Epithelial cell of proximal tubule (primary cell): ENCODE results near the gene CUBN. TPM values are rescaled to one million over a fixed set of nuclear protein-coding genes. Genes with fewer than 3 reads are reported as not detected.
A peak's percentile ranks its signal among the peaks of the same experiment; 100 is the strongest.

Experiments
- DNase-seq: peaks from one replicate; pipeline ENCODE4 v3.0.0-alpha.2; 2011; ENCODE audit warnings: low read depth
- H3K4me3 ChIP-seq: 2 replicates; pipeline ENCODE4 v1.5.1; 2011; ENCODE audit warnings: low read depth, mild to moderate bottlenecking, low read length
- CTCF ChIP-seq: conservative IDR thresholded peaks from 2 replicates; pipeline ENCODE4 v1.5.1; 2012; ENCODE audit warnings: low read depth, mild to moderate bottlenecking, low read length
- total RNA-seq: library from RNA; depleted of rRNA; stranded (reverse); fragments of >200 nt; gene quantifications from 2 replicates; pipeline ENCODE4 v1.2.3, GENCODE V29; 2015

CUBN gene
- total RNA-seq, 1 donor from 2014 or later = 0.17 TPM

GRCh38 chr10:16866541-16867275 lies 262.9 kb downstream of the CUBN start:
- H3K4me3 ChIP-seq = no peak overlapping the region
- no peak for DNase-seq
- no peak for TF ChIP-seq CTCF

- no peak for TF ChIP-seq CTCF
- DNase-seq = no peak
- H3K4me3 ChIP-seq = no peak overlapping the region
Observed at GRCh38 chr10:16865766-16866165, 263.8 kb downstream of the CUBN start.

GRCh38 chr10:16863766-16864165 lies 265.8 kb downstream of the CUBN start:
- no peak for DNase-seq
- H3K4me3 ChIP-seq = no peak overlapping the region
- no peak for TF ChIP-seq CTCF

DNA sequence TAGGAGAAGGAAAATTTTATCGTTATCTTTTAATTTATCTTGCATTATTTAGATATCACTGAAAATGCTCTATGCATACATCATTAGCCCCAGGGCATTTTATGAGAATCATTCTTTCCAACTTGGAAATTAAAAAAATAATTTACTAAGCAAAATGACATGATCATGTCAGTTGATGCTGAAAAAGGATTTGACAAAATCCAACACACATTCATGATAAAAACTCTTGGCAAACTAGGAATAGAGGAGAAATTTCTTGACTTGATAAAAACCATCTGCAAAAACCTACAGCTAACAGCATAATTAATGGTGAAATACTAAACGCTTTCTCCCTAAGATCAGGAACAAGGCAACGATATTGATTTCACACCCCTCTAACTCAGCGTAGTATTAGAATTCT lies 272.2 kb downstream of the CUBN start:
- DNase-seq = no peak
- no peak for TF ChIP-seq CTCF
- H3K4me3 ChIP-seq = no peak overlapping the region

DNA sequence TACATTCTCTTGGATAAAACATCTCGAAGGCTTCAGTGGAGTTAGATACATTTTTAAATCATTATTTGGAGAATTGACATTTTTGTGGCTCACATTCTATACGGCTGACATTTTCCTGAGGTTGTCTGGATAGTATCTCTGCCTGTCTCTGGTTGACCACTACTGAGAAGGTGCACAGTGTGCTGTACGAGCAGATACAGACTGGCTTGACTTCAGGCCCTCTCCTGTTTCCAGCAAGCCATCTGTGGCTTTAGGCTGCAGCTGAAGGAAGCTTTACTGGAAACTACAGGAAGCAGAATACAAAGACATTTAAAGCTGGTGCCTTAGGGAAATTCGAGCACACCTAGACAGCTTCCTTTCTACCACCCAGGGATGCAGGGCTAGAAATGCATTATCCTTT lies 273.0 kb downstream of the CUBN start:
- no peak for TF ChIP-seq CTCF
- H3K4me3 ChIP-seq = no peak overlapping the region
- no peak for DNase-seq

GRCh38 chr10:16856092-16856491 lies 273.5 kb downstream of the CUBN start:
- no peak for DNase-seq
- no peak overlapping the region for H3K4me3 ChIP-seq
- TF ChIP-seq CTCF = no peak

DNA sequence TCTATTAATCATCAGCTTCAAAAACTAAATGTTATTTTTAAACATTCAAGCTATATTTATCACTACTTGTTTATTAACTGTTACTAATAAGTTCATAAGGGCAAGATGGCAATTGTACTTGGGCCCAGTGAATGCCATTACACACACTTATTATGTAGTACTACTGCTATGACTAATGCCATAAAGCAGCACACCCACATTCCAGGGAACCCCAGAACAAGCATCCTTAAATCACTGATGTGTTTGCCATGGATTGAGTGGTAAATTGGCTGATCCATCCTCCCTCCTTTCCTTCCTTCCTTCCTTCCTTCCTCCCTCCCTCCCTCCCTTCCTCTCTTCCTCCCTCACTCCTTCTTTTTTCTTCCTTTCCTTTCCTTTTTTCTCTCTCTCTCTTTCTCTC lies 275.0 kb downstream of the CUBN start:
- TF ChIP-seq CTCF = no peak
- no peak overlapping the region for H3K4me3 ChIP-seq
- DNase-seq = peak; percentile 42
